Inferior parietal cortex (tissue), 1 donor: ENCODE results near the gene CYP1B1.
"Not testable (repeated sequence)": the region's sequence is repeated elsewhere in the genome, so short reads cannot be mapped to it uniquely, and the experiment has no call there.

Experiments
- DNase-seq: peaks from one replicate; pipeline ENCODE4 v3.0.0-alpha.2; 2016; ENCODE audit errors: extremely low spot score

CYP1B1 gene

DNA sequence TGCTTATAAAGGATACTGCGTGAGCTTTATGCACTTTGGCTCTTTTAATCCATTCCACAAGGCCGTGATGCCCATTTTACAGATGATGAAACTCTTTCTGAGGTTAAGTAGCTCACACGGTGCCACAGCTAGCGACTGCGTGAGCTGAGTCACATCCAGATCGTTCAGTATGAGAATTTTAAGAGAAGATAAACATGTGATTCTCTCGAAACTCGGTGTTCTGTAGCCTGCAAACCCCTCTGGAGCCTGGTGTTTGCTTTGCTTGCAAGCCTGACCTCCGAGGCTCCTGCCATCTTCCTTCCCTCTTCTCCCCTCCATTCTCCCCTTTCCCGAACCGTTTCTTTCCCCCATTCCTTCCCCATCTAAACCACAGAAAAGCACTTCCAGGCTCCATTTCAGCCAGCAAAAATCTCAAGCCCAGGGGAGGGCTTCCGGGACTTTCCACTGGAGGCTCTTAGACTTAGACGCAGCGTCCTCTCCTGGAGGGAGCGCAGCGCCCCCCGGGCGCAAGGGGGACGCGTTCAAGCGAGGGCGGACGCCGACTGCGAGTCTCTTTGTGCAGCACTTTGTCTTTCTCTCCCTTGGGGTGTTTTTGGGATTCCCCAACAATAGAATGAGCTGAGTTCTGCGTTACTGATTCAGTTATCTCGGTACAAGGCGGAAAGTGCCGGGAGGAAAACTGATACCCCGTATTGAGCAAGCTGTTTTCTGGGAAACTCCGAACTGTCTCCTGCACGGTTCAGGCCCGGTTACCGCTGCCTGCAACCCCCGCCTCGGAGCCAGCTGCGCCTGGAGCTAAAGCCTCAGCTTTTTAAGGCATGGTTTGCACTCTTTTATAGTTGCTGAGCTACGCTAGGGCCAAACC, 38.0 kb downstream of the CYP1B1 start:
- peak; percentile 46 for DNase-seq

DNA sequence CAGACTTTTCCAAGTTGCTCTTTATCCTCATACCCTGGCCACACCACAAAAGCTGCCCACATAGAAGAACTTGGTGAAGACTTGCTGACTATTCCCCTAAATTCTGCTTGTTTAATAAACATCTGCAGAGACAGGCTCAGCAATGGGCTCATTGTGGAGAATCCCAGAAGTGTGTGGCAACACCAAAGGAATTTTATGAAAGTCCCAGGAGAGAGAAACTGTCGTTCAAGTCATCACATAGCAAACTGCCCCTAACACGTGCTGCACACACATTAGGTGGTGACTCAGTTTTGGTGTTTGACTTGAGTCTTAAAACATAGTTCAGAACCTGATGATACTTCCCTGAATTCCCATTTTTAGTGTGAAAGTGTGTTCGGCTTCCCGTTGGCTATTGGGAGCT, 38.6 kb downstream of the CYP1B1 start:
- no peak for DNase-seq

DNA sequence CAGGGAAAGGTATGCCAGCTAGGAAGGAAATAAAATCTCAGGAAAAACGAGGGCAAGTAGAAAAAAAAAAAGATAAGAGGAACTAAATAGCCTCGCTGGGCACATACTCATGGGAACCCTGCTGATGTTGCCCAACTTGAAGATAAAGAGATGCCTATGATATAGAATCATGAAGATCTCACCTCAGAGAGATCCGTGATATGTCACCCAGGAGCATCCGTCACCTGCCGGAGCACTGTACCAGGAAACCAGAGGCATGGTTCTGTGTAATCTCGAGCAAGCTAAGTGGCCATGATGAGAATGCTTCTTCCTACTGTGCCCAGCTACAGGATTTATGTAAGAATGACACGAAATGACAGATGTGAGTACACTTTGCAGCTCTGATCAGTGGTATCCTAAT, 40.0 kb downstream of the CYP1B1 start:
- DNase-seq: no peak

DNA sequence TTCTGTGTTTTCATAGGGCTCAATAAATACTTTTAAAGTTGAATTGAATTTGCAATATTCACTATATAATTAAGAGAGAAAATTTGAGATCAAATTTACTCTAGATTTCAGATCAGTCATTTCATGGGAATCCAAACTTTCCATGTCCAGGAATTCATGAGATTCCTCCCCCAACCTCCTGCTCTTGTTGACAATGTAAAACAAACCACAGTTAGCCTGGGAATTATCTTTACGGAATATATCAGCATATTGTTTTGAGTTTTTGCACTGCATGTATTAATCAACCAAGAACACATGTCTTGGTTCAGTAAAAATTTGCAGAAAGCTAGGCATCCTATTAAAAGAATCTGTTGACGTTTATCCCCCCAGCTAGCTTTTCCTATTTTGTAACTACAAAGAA, 42.3 kb downstream of the CYP1B1 start:
- no peak for DNase-seq

DNA sequence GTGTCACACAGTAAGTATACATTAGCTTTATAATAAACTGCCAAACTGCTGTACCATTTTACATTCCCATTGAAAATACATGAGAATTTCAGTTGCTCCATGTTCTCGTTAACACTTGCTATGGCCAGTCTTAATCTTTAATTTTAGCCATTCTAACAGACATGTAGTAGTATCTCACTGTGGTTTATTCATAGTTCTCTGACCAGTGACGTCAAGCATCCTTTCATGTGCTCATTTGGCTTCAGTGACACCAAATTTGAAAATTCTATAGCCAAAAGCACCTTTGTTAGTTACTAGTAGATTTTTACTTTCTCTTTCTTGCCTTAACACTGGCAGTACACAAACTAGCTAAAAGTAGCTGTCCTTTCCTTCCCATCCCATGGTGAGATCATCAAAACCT, 43.0 kb downstream of the CYP1B1 start:
- DNase-seq: no peak

DNA sequence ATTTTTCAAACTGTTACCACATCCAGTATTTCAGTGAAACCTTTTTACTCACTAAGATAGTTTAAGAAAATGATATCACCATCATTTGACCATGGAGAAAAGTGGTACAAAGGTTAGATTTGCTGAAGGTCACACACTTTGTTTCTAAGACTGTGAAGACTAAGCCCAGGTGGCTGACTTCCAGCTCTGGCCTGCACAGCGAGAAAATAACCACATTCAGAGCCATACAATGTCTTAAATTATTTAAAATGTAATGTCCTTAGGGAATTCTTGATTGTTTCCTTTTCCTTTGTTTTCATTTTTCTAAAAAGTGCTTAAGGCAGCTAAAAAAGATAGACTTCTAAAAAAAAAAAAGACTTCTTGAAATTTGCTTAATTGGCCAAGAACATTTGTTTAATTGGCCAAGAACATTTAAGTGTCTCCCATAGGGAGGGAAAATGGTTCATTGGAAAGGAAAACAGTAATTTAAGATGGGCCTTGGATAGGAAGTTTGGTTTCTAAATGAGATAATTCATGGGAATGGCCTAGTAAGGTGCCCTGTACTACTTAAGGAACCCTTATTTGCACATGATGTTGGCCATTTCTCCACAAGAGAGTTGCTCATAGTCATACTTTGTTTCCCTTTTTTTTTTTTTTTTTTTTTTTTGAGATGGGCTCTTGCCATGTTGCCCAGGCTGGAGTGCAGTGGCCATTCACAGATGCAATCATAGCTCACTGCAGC, 45.2 kb downstream of the CYP1B1 start:
- no peak for DNase-seq

DNA sequence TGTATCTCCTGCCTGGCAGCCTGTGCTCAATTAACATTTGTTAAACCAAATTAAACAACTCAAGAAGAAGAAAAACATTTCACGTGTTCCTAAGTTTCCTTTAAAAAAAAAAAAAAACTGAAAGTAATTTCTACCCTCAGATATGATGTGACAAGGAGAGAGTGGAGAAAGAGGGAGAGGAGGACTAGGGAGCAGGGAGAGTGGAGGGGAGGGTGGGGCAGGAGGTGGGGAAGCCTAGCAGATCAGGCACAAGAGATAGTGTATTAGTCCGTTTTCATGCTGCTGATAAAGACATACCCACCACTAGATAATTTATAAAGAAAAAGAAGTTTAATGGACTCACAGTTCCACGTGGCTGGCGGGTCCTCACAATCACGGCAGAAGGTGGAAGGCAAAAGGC, 46.4 kb downstream of the CYP1B1 start:
- no peak for DNase-seq

DNA sequence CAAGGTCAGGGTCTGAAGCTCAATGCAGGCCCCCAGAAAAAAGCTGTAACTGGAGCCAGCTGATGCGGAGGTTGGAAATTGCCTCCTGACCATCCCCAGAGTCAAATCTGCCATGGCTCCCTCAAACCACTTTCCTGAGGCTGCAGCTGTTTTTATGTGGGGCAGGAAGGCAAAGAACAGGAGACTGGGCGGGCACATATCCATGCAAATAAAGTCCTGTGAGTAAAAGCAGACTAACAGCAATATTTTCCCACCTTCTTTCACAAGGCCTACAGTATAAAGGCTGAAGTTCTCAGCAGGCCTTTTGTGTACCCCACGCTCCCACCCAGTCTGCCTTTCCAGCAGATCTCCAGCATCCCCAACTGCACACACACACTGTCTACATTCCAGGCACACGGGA, 47.1 kb downstream of the CYP1B1 start:
- DNase-seq: no peak

DNA sequence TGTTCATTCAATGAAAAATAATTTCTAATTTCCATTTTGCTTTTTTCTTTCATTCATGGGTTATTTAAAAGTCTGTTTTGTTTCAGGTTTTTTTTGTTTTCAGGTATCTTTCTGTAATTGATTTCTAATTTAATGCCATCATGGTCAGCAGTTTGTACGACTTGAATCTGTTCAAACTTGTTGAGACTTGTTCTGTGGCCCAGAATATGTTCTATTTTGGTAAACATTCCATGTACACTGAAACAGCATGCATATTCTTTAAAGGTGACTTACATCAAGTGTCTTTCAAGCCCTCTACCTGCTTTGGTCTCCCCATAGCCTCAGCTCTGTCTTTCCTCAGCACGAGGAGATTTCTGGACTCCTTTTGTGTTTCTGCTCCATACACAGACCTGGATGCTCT, 49.1 kb downstream of the CYP1B1 start:
- DNase-seq: no peak

DNA sequence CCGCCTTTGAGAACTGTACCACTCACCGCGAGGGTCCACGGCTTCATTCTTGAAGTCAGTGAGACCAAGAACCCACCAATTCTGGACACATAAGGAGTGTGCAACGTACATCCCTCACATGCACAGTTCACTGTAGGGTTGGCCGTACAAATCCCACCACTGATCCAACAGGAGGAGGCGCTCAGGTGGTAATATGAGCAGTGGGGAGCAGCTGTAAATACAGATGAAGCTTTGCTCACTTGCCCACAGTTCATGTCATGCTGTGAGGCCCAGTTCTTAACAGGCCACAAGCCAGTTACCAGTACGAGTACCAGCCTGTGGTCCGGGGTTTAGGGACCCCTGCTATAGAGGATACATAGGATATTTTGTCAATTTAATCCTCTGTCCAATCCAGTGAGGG, 54.4 kb downstream of the CYP1B1 start:
- no peak for DNase-seq

DNA sequence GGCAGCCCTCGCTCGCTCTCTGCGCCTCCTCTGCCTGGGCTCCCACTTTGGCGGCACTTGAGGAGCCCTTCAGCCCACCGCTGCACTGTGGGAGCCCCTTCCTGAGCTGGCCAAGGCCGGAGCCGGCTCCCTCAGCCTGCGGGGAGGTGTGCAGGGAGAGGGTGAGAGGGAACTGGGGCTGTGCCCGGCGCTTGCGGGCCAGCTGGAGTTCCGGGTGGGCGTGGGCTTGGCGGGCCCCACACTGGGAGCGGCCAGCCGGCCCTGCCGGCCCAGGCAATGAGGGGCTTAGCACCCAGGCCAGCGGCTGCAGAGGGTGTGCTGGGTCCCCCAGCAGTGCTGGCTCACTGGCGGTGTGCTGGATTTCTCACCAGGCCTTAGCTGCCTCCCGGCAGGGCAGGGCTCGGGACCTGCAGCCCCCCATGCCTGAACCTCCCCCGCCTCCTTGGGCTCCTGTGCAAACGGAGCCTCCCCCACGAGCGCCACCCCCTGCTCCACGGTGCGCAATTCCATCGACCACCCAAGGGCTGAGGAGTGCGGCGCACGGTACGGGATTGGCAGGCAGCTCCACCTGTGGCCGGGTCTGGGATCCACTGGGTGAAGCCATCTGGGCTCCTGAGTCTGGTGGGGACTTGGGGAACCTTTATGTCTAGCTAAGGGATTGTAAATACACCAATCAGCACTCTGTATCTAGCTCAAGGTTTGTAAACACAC, 55.4 kb downstream of the CYP1B1 start:
- DNase-seq: not testable (repeated sequence)

DNA sequence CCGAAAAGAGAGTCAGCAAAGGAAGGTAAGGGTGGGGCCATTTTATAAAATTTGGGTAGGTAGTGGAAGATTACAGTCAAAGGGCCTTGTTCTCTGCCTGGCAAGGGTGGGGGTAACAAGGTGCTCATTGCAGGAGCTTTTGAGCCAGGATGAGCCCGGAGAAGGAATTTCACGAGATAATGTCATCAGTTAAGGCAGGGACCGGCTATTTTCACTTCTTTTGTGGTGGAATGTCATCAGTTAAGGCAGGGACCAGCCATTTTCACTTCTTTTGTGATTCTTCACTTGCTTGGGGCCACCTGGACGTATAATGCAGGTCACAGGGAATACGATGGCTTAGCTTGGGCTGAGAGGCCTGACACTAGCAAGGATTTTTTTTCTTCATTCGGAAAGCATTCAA, 58.1 kb downstream of the CYP1B1 start:
- no peak for DNase-seq
